Upper lobe of right lung (tissue), 1 donor: ENCODE measurements around the gene SEMA4F. TPM values are rescaled to one million over a fixed set of nuclear protein-coding genes. Genes with fewer than 3 reads are reported as not detected.

Source experiments
- ATAC-seq: fragments of 200-7000 bp; cut with Tn5 transposase; one replicate; pipeline ENCODE4 v1.9.1; 2020; ENCODE audit warnings: mild to moderate bottlenecking, moderate library complexity
- DNase-seq: peaks from one replicate; pipeline ENCODE4 v3.0.0-alpha.2; 2020
- H3K27ac ChIP-seq: fragments of 200-600 bp; one replicate; pipeline ENCODE4 v1.8.0; 2022
- H3K27me3 ChIP-seq: fragments of 200-600 bp; one replicate; pipeline ENCODE4 v1.8.0; 2022; ENCODE audit warnings: mild to moderate bottlenecking
- H3K36me3 ChIP-seq: fragments of 200-600 bp; one replicate; pipeline ENCODE4 v1.8.0; 2022
- H3K4me1 ChIP-seq: fragments of 200-600 bp; one replicate; pipeline ENCODE4 v1.8.0; 2022
- H3K4me3 ChIP-seq: fragments of 200-600 bp; one replicate; pipeline ENCODE4 v1.8.0; 2022; ENCODE audit warnings: mild to moderate bottlenecking
- H3K9me3 ChIP-seq: fragments of 200-600 bp; one replicate; pipeline ENCODE4 v1.8.0; 2022
- CTCF ChIP-seq: fragments of 200-600 bp; IDR thresholded peaks from one replicate; pipeline ENCODE4 v1.8.0; 2022; ENCODE audit warnings: antibody characterized with exemption
- intact Hi-C: fragments of 100-400 bp; cut with DNase I; formaldehyde crosslinking; loops from one replicate; pipeline ENCODE4 v1.11.0; 2022
- long read RNA-seq: library from polyadenylated mRNA; unstranded; transcript quantifications from one replicate; pipeline ENCODE4 v2.0.0, GENCODE V29; 2021
- total RNA-seq: library from RNA; stranded (reverse); fragmentation: NEBNext Ultra II Directional; extraction: Animal tissue kit (Norgen Biotek cat#: 25700); gene quantifications from one replicate; pipeline ENCODE4 v1.2.1, GENCODE V29; 2021
- donor health status: DM: no; HTN: yes; CAD: no; lungs with severe emphysema.

Gene SEMA4F
- 9.0 TPM for total RNA-seq
- long read RNA-seq, full-length matches to known transcripts, result 15 of 30 reads
- long read RNA-seq, partial matches to known transcripts, result 12 of 30 reads
- long read RNA-seq, other reads (novel, unspliced or antisense), result 3 of 30 reads

GRCh38 chr2:74653985-74654882 is at the start of gene SEMA4F:
TSS of gene SEMA4F (plus strand) at chr2:74654247. CDS start at chr2:74654377, 130 bp downstream.
- intact Hi-C loops, result no loop called here
- TF ChIP-seq CTCF, result no peak
- H3K4me3 ChIP-seq, result peak within 1 kb of the TSS; percentile 69
- no peaks in the 10 kb centered on the region for H3K9me3 ChIP-seq
- H3K27ac ChIP-seq, result peak within 1 kb of the TSS; percentile 48
- no peaks in the 10 kb centered on the region for H3K36me3 ChIP-seq
- ATAC-seq (peak; percentile 99), DNase-seq (peak; percentile 98)
- H3K27me3 ChIP-seq, result peaks cover 3% of the 10 kb centered on the region
- peaks cover 8% of the 10 kb centered on the region for H3K4me1 ChIP-seq

- Histone ChIP-seq H3K27ac (no peak overlapping the region), H3K27me3 (peaks cover 10% of the 10 kb centered on the region), H3K36me3 (no peaks in the 10 kb centered on the region), H3K9me3 (no peaks in the 10 kb centered on the region), H3K4me1 (no peaks in the 10 kb centered on the region), H3K4me3 (no peak overlapping the region)
- ATAC-seq (no peak), DNase-seq (no peak)
- intact Hi-C loops, result no loop called here
- TF ChIP-seq CTCF, result no peak
These were observed 47.1 kb upstream of the SEMA4F start for GRCh38 chr2:74606927-74607326.

- H3K27me3 ChIP-seq, result no peaks in the 10 kb centered on the region
- H3K4me3 ChIP-seq, result no peak overlapping the region
- TF ChIP-seq CTCF, result no peak
- H3K36me3 ChIP-seq, result no peaks in the 10 kb centered on the region
- ATAC-seq (no peak), DNase-seq (no peak)
- H3K4me1 ChIP-seq, result no peaks in the 10 kb centered on the region
- H3K9me3 ChIP-seq, result no peaks in the 10 kb centered on the region
- no peak overlapping the region for H3K27ac ChIP-seq
- intact Hi-C loops, result no loop called here
These were observed 36.9 kb upstream of the SEMA4F start for GRCh38 chr2:74617122-74617521.

- H3K36me3 ChIP-seq, result no peaks in the 10 kb centered on the region
- no peak overlapping the region for H3K4me3 ChIP-seq
- ATAC-seq (no peak), DNase-seq (no peak)
- H3K4me1 ChIP-seq, result no peaks in the 10 kb centered on the region
- H3K9me3 ChIP-seq, result no peaks in the 10 kb centered on the region
- H3K27me3 ChIP-seq, result no peaks in the 10 kb centered on the region
- intact Hi-C loops, result no loop called here
- no peak for TF ChIP-seq CTCF
- H3K27ac ChIP-seq, result no peak overlapping the region
These were observed 35.5 kb upstream of the SEMA4F start for GRCh38 chr2:74618410-74619083.

GRCh38 chr2:74619651-74620297 is 34.3 kb upstream of the SEMA4F start:
- DNase-seq (no peak), ATAC-seq (no peak)
- no peaks in the 10 kb centered on the region for H3K9me3 ChIP-seq
- intact Hi-C loops, result no loop called here
- H3K4me1 ChIP-seq, result no peaks in the 10 kb centered on the region
- H3K4me3 ChIP-seq, result no peak overlapping the region
- H3K36me3 ChIP-seq, result no peaks in the 10 kb centered on the region
- no peak for TF ChIP-seq CTCF
- no peak overlapping the region for H3K27ac ChIP-seq
- no peaks in the 10 kb centered on the region for H3K27me3 ChIP-seq
